OCI-LY7 (cell line): ENCODE results near the gene THSD7A.

ENCODE experiments used
- EZH2phosphoT487 ChIP-seq: fragments of 200-600 bp; sonication (generic); IDR thresholded peaks from 2 replicates; pipeline ENCODE4 v1.6.1; 2018; ENCODE audit warnings: low read depth, borderline replicate concordance, mild to moderate bottlenecking, mixed run types, antibody characterized with exemption, low read length, moderate library complexity, mixed read lengths
- TF ChIP-seq, protein P1 (sequence below): fragments of 200-600 bp; sonication (generic); conservative IDR thresholded peaks from 2 replicates; pipeline ENCODE4 v1.5.1; 2014; ENCODE audit warnings: mild to moderate bottlenecking, antibody characterized with exemption, low read length, moderate library complexity, mixed read lengths

DNA sequence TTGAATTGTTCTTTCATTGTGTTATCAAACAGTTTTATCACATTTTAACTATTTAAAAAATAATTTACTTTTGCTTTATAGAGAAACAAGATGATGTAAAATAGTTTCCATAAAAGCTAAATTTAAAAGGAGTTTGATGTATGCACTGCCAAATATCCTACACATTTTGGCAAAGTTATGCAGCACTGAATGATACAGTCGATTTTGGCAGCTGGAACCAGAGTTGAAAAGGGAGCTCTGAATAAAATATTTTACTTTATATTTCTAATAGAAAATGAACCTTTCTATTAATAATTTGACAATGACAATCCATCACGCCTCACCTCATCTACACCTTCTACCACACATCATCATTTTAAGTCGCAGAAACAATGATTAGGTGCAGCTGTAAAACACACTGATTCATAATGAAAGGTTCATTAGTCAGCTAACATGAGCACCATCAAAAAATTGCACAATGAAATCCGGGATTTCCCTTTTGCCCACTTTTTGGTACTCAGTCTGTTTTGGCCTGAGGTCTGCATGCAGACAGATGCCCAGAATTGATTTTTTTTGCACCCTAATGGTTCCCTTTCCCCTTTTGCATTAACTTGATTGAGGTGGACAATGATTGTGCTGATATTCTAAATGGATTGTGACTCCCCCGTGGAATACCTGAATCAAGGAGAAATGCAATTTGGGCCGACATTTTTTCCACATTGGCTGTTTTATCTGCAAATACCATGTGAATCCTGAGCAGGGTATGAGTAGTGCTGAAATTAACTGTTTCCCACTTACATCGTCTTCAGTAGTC lies 105.8 kb downstream of the THSD7A start:
- TF ChIP-seq, protein P1, sequence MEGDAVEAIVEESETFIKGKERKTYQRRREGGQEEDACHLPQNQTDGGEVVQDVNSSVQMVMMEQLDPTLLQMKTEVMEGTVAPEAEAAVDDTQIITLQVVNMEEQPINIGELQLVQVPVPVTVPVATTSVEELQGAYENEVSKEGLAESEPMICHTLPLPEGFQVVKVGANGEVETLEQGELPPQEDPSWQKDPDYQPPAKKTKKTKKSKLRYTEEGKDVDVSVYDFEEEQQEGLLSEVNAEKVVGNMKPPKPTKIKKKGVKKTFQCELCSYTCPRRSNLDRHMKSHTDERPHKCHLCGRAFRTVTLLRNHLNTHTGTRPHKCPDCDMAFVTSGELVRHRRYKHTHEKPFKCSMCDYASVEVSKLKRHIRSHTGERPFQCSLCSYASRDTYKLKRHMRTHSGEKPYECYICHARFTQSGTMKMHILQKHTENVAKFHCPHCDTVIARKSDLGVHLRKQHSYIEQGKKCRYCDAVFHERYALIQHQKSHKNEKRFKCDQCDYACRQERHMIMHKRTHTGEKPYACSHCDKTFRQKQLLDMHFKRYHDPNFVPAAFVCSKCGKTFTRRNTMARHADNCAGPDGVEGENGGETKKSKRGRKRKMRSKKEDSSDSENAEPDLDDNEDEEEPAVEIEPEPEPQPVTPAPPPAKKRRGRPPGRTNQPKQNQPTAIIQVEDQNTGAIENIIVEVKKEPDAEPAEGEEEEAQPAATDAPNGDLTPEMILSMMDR: no peak
- TF ChIP-seq EZH2phosphoT487: no peak
